HG03175 (cell line): Measurements from ENCODE around the gene LPP.

ENCODE experiments used
- ATAC-seq: cut with Tn5 transposase; IDR thresholded peaks from one replicate; pipeline ENCODE4 v1.9.1; 2021; ENCODE audit warnings: mild to moderate bottlenecking, moderate library complexity; ENCODE audit not compliant: unreplicated experiment

LPP gene

GRCh38 chr3:188168648-188169047 lies 14.7 kb downstream of the LPP start:
- ATAC-seq: no peak

GRCh38 chr3:188169830-188170455 lies 16.0 kb downstream of the LPP start:
- no peak for ATAC-seq

- ATAC-seq: no peak
Measured at GRCh38 chr3:188170461-188171459, 16.8 kb downstream of the LPP start.

- ATAC-seq: no peak
Measured at GRCh38 chr3:188171682-188172467, 17.9 kb downstream of the LPP start.

- no peak for ATAC-seq
Measured at GRCh38 chr3:188174317-188175044, 20.5 kb downstream of the LPP start.

GRCh38 chr3:188176476-188176875 lies 22.5 kb downstream of the LPP start:
- ATAC-seq: no peak

- no peak for ATAC-seq
Measured at GRCh38 chr3:188176884-188177283, 22.9 kb downstream of the LPP start.

GRCh38 chr3:188177721-188178120 lies 23.8 kb downstream of the LPP start:
- no peak for ATAC-seq

GRCh38 chr3:188178293-188178936 lies 24.5 kb downstream of the LPP start:
- no peak for ATAC-seq

- ATAC-seq: no peak
Measured at GRCh38 chr3:188179006-188179966, 25.3 kb downstream of the LPP start.

- no peak for ATAC-seq
Measured at GRCh38 chr3:188180114-188180513, 26.2 kb downstream of the LPP start.

- no peak for ATAC-seq
Measured at GRCh38 chr3:188183452-188183851, 29.5 kb downstream of the LPP start.

- ATAC-seq: no peak
Measured at GRCh38 chr3:188184160-188184559, 30.2 kb downstream of the LPP start.

- no peak for ATAC-seq
Measured at GRCh38 chr3:188184649-188185048, 30.7 kb downstream of the LPP start.

GRCh38 chr3:188185717-188186251 lies 31.8 kb downstream of the LPP start:
- ATAC-seq: no peak

GRCh38 chr3:188187053-188187452 lies 33.1 kb downstream of the LPP start:
- ATAC-seq: no peak

- no peak for ATAC-seq
Measured at GRCh38 chr3:188188911-188189310, 35.0 kb downstream of the LPP start.

GRCh38 chr3:188191460-188191859 lies 37.5 kb downstream of the LPP start:
- no peak for ATAC-seq

- ATAC-seq: no peak
Measured at GRCh38 chr3:188192034-188192433, 38.1 kb downstream of the LPP start.
